MCF 10A (cell line): ENCODE data around the gene TMEM109. TPM values are rescaled to one million over a fixed set of nuclear protein-coding genes. Genes with fewer than 3 reads are reported as not detected.

ENCODE experiments used
- BruUV-seq: library from RNA; stranded (reverse); fragments of 400-500 nt; replicated peaks from 2 replicates; lab custom pipeline; 2021; lab: Mats Ljungman, UMichigan
- CTCF ChIA-PET: fragments of 300-600 bp; sonication (Branson Sonifier 250); formaldehyde crosslinking; extraction: SDS; loops from one replicate; lab custom pipeline; 2021; ENCODE audit warnings: antibody characterized with exemption, inconsistent platforms; lab: Yijun Ruan, JAX
- POLR2A ChIA-PET: fragments of 300-600, 350-650 bp; sonication (Branson Sonifier 250); formaldehyde crosslinking; extraction: SDS; loops from one replicate; lab custom pipeline; 2020; ENCODE audit warnings: antibody characterized with exemption, inconsistent platforms; lab: Yijun Ruan, JAX
- DNase-seq: peaks from one replicate; pipeline ENCODE4 v3.0.0-alpha.2; 2018; ENCODE audit not compliant: unreplicated experiment
- H3K27ac Mint-ChIP-seq: one replicate; pipeline ENCODE4 v1.8.0; 2022; ENCODE audit warnings: mild to moderate bottlenecking, low read depth, mixed read lengths; ENCODE audit not compliant: unreplicated experiment
- H3K27me3 Mint-ChIP-seq: one replicate; pipeline ENCODE4 v1.8.0; 2022; ENCODE audit warnings: mixed read lengths; ENCODE audit not compliant: insufficient read depth, unreplicated experiment
- H3K36me3 Mint-ChIP-seq: one replicate; pipeline ENCODE4 v1.8.0; 2022; ENCODE audit warnings: mild to moderate bottlenecking, moderate library complexity, mixed read lengths; ENCODE audit not compliant: insufficient read depth, unreplicated experiment
- H3K4me1 Mint-ChIP-seq: one replicate; pipeline ENCODE4 v1.8.0; 2022; ENCODE audit warnings: mixed read lengths; ENCODE audit not compliant: insufficient read depth, unreplicated experiment
- H3K4me3 Mint-ChIP-seq: one replicate; pipeline ENCODE4 v1.8.0; 2022; ENCODE audit warnings: mild to moderate bottlenecking, moderate library complexity, mixed read lengths; ENCODE audit not compliant: unreplicated experiment
- H3K9me3 Mint-ChIP-seq: one replicate; pipeline ENCODE4 v1.8.0; 2022; ENCODE audit warnings: mixed read lengths; ENCODE audit not compliant: unreplicated experiment
- CTCF ChIP-seq: fragments of 200-600 bp; IDR thresholded peaks from one replicate; pipeline ENCODE4 v1.8.0; 2022; ENCODE audit warnings: antibody characterized with exemption, mild to moderate bottlenecking; ENCODE audit not compliant: unreplicated experiment
- intact Hi-C: fragments of 100-400 bp; cut with micrococcal nuclease; formaldehyde crosslinking; loops from 2 replicates; pipeline ENCODE4 v1.14.1; 2022
- total RNA-seq: library from RNA; stranded (reverse); gene quantifications from 2 replicates; pipeline ENCODE4 v1.2.3, GENCODE V29; 2022

The TMEM109 gene
- total RNA-seq, 1 experiment from 2014 or later: 45.8 TPM

- BruUV-seq: no TSS peak
- H3K27me3 Mint-ChIP-seq: no peaks in the 10 kb centered on the region
- POLR2A ChIA-PET: interaction anchor here (0.6 to 4.7 kb wide), 6 partner anchors 9 to 1749 kb away, joined by 3 to 43 read pairs (median 6); partner anchors contain the start of gene VPS37C
- H3K4me3 Mint-ChIP-seq: peak overlapping the region; percentile 0
- intact Hi-C loops: loop anchor here (10.0 kb wide), 1 partner anchor 248 kb away; the partner anchor contains the start of gene VPS37C
- no peak overlapping the region for H3K27ac Mint-ChIP-seq
- H3K36me3 Mint-ChIP-seq: peaks cover 15% of the 10 kb centered on the region
- CTCF ChIA-PET: interaction anchor here (0.6 to 2.0 kb wide), 4 partner anchors 10 to 270 kb away, joined by 3 to 8 read pairs (median 4); no protein-coding TSS in a partner anchor
- no peaks in the 10 kb centered on the region for H3K9me3 Mint-ChIP-seq
- TF ChIP-seq CTCF: no peak
- DNase-seq: peak; percentile 72
- peaks cover 23% of the 10 kb centered on the region for H3K4me1 Mint-ChIP-seq
Observed at GRCh38 chr11:60917267-60917666, 3.3 kb downstream of the TMEM109 start.

GRCh38 chr11:60918251-60918938 lies 4.4 kb downstream of the TMEM109 start:
- ChIA-PET POLR2A (interaction anchor here (0.6 to 1.8 kb wide), 5 partner anchors 8 to 139 kb away, joined by 3 to 9 read pairs (median 4); no protein-coding TSS in a partner anchor), CTCF (interaction anchor here (0.8 to 2.0 kb wide), 6 partner anchors 9 to 269 kb away, joined by 3 to 8 read pairs (median 4); no protein-coding TSS in a partner anchor)
- BruUV-seq: no TSS peak
- H3K4me1 Mint-ChIP-seq: peaks cover 22% of the 10 kb centered on the region
- H3K36me3 Mint-ChIP-seq: peaks cover 20% of the 10 kb centered on the region
- H3K9me3 Mint-ChIP-seq: no peaks in the 10 kb centered on the region
- no peaks in the 10 kb centered on the region for H3K27me3 Mint-ChIP-seq
- no peak overlapping the region for H3K4me3 Mint-ChIP-seq
- TF ChIP-seq CTCF: no peak
- no peak overlapping the region for H3K27ac Mint-ChIP-seq
- intact Hi-C loops: loop anchor here (10.0 kb wide), 1 partner anchor 246 kb away; the partner anchor contains the start of gene VPS37C
- DNase-seq: no peak

GRCh38 chr11:60918939-60919265 lies 4.9 kb downstream of the TMEM109 start:
- Mint-ChIP-seq H3K9me3 (no peaks in the 10 kb centered on the region), H3K27ac (no peak overlapping the region), H3K4me1 (peaks cover 17% of the 10 kb centered on the region), H3K4me3 (no peak overlapping the region), H3K27me3 (no peaks in the 10 kb centered on the region), H3K36me3 (peaks cover 20% of the 10 kb centered on the region)
- CTCF ChIA-PET: interaction anchor here (0.8 to 2.0 kb wide), 7 partner anchors 8 to 268 kb away, joined by 3 to 8 read pairs (median 4); no protein-coding TSS in a partner anchor
- POLR2A ChIA-PET: interaction anchor here (0.6 to 1.1 kb wide), 2 partner anchors 14 to 1937 kb away, joined by 3 to 4 read pairs; no protein-coding TSS in a partner anchor
- intact Hi-C loops: loop anchor here (10.0 kb wide), 1 partner anchor 246 kb away; the partner anchor contains the start of gene VPS37C
- no TSS peak for BruUV-seq
- TF ChIP-seq CTCF: no peak
- DNase-seq: no peak

GRCh38 chr11:60919320-60919719 lies 5.4 kb downstream of the TMEM109 start:
- POLR2A ChIA-PET: interaction anchor here (0.6 to 1.1 kb wide), 2 partner anchors 14 to 1936 kb away, joined by 3 to 4 read pairs; no protein-coding TSS in a partner anchor
- CTCF ChIA-PET: interaction anchor here (1.1 to 2.1 kb wide), 5 partner anchors 8 to 209 kb away, joined by 3 to 8 read pairs (median 6); no protein-coding TSS in a partner anchor
- Mint-ChIP-seq H3K4me1 (peaks cover 16% of the 10 kb centered on the region), H3K9me3 (no peaks in the 10 kb centered on the region), H3K4me3 (no peak overlapping the region), H3K27me3 (no peaks in the 10 kb centered on the region), H3K36me3 (peaks cover 20% of the 10 kb centered on the region), H3K27ac (no peak overlapping the region)
- no TSS peak for BruUV-seq
- intact Hi-C loops: loop anchor here (10.0 kb wide), 1 partner anchor 245 kb away; the partner anchor contains the start of gene VPS37C
- no peak for TF ChIP-seq CTCF
- no peak for DNase-seq
